Mesendoderm (in vitro differentiated cells): ENCODE data around the gene PRKD1. TPM values are rescaled to one million over a fixed set of nuclear protein-coding genes. Genes with fewer than 3 reads are reported as not detected.

Experiments
- DNase-seq: peaks from one replicate; pipeline ENCODE4 v3.0.0; 2013
- H2AK5ac ChIP-seq: 2 replicates; pipeline ENCODE4 v1.6.1; 2013; ENCODE audit warnings: low read length, inconsistent platforms
- H2BK120ac ChIP-seq: 2 replicates; pipeline ENCODE4 v1.6.1; 2013; ENCODE audit warnings: low read depth, mild to moderate bottlenecking, low read length, moderate library complexity, mixed read lengths
- H2BK15ac ChIP-seq: replicated peaks from 2 replicates; pipeline ENCODE4 v1.6.1; 2013; ENCODE audit warnings: low read depth, mild to moderate bottlenecking, moderate library complexity
- H2BK5ac ChIP-seq: 2 replicates; pipeline ENCODE4 v1.6.1; 2013; ENCODE audit warnings: low read length, inconsistent platforms
- H3K18ac ChIP-seq: 2 replicates; pipeline ENCODE4 v1.6.1; 2013; ENCODE audit warnings: mild to moderate bottlenecking, low read length, mixed read lengths
- H3K23ac ChIP-seq: one replicate; pipeline ENCODE4 v1.6.1; 2013; ENCODE audit warnings: low read length
- H3K27ac ChIP-seq: 2 replicates; pipeline ENCODE4 v1.5.1; 2013; ENCODE audit warnings: low read depth, mild to moderate bottlenecking, inconsistent platforms, low read length, moderate library complexity
- H3K27me3 ChIP-seq: 2 replicates; pipeline ENCODE4 v1.6.1; 2013; ENCODE audit warnings: low read length, control low read depth, mild to moderate bottlenecking, inconsistent platforms; ENCODE audit not compliant: insufficient read depth, poor library complexity
- H3K36me3 ChIP-seq: 2 replicates; pipeline ENCODE4 v1.6.1; 2013; ENCODE audit warnings: low read length, inconsistent platforms; ENCODE audit not compliant: control insufficient read depth, insufficient read depth
- H3K4ac ChIP-seq: one replicate; pipeline ENCODE4 v1.6.1; 2013; ENCODE audit warnings: low read depth, mild to moderate bottlenecking, low read length, moderate library complexity
- H3K4me1 ChIP-seq: 2 replicates; pipeline ENCODE4 v1.6.1; 2013; ENCODE audit warnings: low read depth, low read length, inconsistent platforms; ENCODE audit not compliant: control insufficient read depth
- H3K4me2 ChIP-seq: 2 replicates; pipeline ENCODE4 v1.6.1; 2013; ENCODE audit warnings: low read length
- H3K4me3 ChIP-seq: 2 replicates; pipeline ENCODE4 v1.5.1; 2013; ENCODE audit warnings: mild to moderate bottlenecking, low read length
- H3K56ac ChIP-seq: one replicate; pipeline ENCODE4 v1.6.1; 2013; ENCODE audit warnings: low read length
- H3K79me1 ChIP-seq: 2 replicates; pipeline ENCODE4 v1.6.1; 2013; ENCODE audit warnings: low read length, inconsistent platforms
- H3K79me2 ChIP-seq: 2 replicates; pipeline ENCODE4 v1.6.1; 2013; ENCODE audit warnings: mild to moderate bottlenecking, low read length; ENCODE audit not compliant: control insufficient read depth, insufficient read depth
- H3K9ac ChIP-seq: 2 replicates; pipeline ENCODE4 v1.6.1; 2013; ENCODE audit warnings: low read length, inconsistent platforms
- H4K5ac ChIP-seq: one replicate; pipeline ENCODE4 v1.6.1; 2013; ENCODE audit warnings: low read length
- H4K8ac ChIP-seq: one replicate; pipeline ENCODE4 v1.6.1; 2013; ENCODE audit warnings: low read depth, mild to moderate bottlenecking, control low read depth, low read length, moderate library complexity
- WGBS: extraction: QIAGEN DNeasy Blood & Tissue Kit; methylation state at CpG from one replicate; pipeline ENCODE4 v1.1.7; 2013; ENCODE audit warnings: low lambda C conversion rate, missing lambda C conversion rate; ENCODE audit not compliant: insufficient coverage; ENCODE audit errors: extremely low coverage; 5-methylcytosine and 5-hydroxymethylcytosine counted together
- small RNA-seq: library from polyadenylated mRNA; stranded (forward); fragments of <200 nt; extraction: miRNeasy Mini kit (QIAGEN cat#:217004); gene quantifications from one replicate; pipeline ENCODE3, GENCODE V24; 2013; ENCODE audit not compliant: insufficient read depth

Gene PRKD1

GRCh38 chr14:29528889-29529288 lies 398.8 kb downstream of the PRKD1 start:
- no peak overlapping the region for H4K8ac ChIP-seq
- H4K5ac ChIP-seq = no peak overlapping the region
- no peak for DNase-seq
- no peaks in the 10 kb centered on the region for H3K27me3 ChIP-seq
- H3K36me3 ChIP-seq = no peaks in the 10 kb centered on the region
- no peak overlapping the region for H3K4me3 ChIP-seq
- no peak overlapping the region for H2BK15ac ChIP-seq
- H3K27ac ChIP-seq = no peak overlapping the region
- H3K79me2 ChIP-seq = no peaks in the 10 kb centered on the region
- WGBS = no CpG with 5 or more reads among the region's 1 CpG
- H3K56ac ChIP-seq = no peak overlapping the region
- H3K23ac ChIP-seq = no peak overlapping the region
- no peak overlapping the region for H2BK120ac ChIP-seq
- no peak overlapping the region for H2BK5ac ChIP-seq
- no peak overlapping the region for H3K9ac ChIP-seq
- no peak overlapping the region for H2AK5ac ChIP-seq
- no peak overlapping the region for H3K18ac ChIP-seq
- no peaks in the 10 kb centered on the region for H3K4me1 ChIP-seq
- H3K4ac ChIP-seq = no peak overlapping the region
- no peak overlapping the region for H3K4me2 ChIP-seq
- H3K79me1 ChIP-seq = no peaks in the 10 kb centered on the region

- H3K27ac ChIP-seq = no peak overlapping the region
- H3K79me1 ChIP-seq = no peaks in the 10 kb centered on the region
- H3K4me1 ChIP-seq = no peaks in the 10 kb centered on the region
- H3K18ac ChIP-seq = no peak overlapping the region
- no peaks in the 10 kb centered on the region for H3K79me2 ChIP-seq
- no peak overlapping the region for H2BK15ac ChIP-seq
- DNase-seq = no peak
- no peak overlapping the region for H2BK120ac ChIP-seq
- no peak overlapping the region for H4K5ac ChIP-seq
- H2BK5ac ChIP-seq = no peak overlapping the region
- H3K4me3 ChIP-seq = no peak overlapping the region
- no peaks in the 10 kb centered on the region for H3K27me3 ChIP-seq
- H3K36me3 ChIP-seq = no peaks in the 10 kb centered on the region
- no peak overlapping the region for H3K56ac ChIP-seq
- no peak overlapping the region for H4K8ac ChIP-seq
- no peak overlapping the region for H3K9ac ChIP-seq
- no peak overlapping the region for H3K23ac ChIP-seq
- H3K4ac ChIP-seq = no peak overlapping the region
- no peak overlapping the region for H3K4me2 ChIP-seq
- H2AK5ac ChIP-seq = no peak overlapping the region
These were observed 400.4 kb downstream of the PRKD1 start for GRCh38 chr14:29527286-29527685.

Small RNA genes within 50 kb of the gene (small RNA-seq; reads per million reads assigned to genes)
- gene RNU6-1234P = not detected
